HL-60 (cell line): ENCODE results near the gene MAST2.

ENCODE experiments used
- DNase-seq, 2 experiments: peaks; one replicate each; pipeline ENCODE4 v3.0.0-alpha.2; 2010 to 2020; ENCODE audit warnings: low read depth in 1 of 2, low spot score in 1 of 2
- H3K27ac ChIP-seq: fragments of 250-450 bp; sonication (Bioruptor Pico); replicated peaks from 2 replicates; pipeline ENCODE4 v1.5.1; 2020; ENCODE audit warnings: mild to moderate bottlenecking, moderate library complexity
- H3K27me3 ChIP-seq: fragments of 250-450 bp; sonication (Bioruptor Pico); 2 replicates; pipeline ENCODE4 v1.5.1; 2021; ENCODE audit warnings: mild to moderate bottlenecking, moderate library complexity; ENCODE audit not compliant: insufficient read depth, poor library complexity, severe bottlenecking
- H3K4me3 ChIP-seq: replicated peaks from 2 replicates; pipeline ENCODE4 v1.5.1; 2011; ENCODE audit warnings: mild to moderate bottlenecking, control low read depth, low read length; ENCODE audit not compliant: insufficient read depth
- GABPA ChIP-seq: IDR thresholded peaks from 2 replicates; pipeline ENCODE4 v1.6.1; 2012; ENCODE audit warnings: low read depth
- POLR2AphosphoS5 ChIP-seq: IDR thresholded peaks from 2 replicates; pipeline ENCODE4 v1.6.1; 2012; ENCODE audit warnings: low read depth
- SPI1 ChIP-seq: IDR thresholded peaks from 2 replicates; pipeline ENCODE4 v1.6.1; 2012; ENCODE audit warnings: low read depth, mild to moderate bottlenecking, borderline replicate concordance
- TF ChIP-seq, protein P1 (sequence below): IDR thresholded peaks from 2 replicates; pipeline ENCODE4 v1.6.1; 2012; ENCODE audit warnings: low read depth; ENCODE audit not compliant: insufficient replicate concordance
- TF ChIP-seq, protein P2 (sequence below): IDR thresholded peaks from one replicate; pipeline ENCODE4 v1.5.1; 2011; ENCODE audit warnings: low read length, control low read depth, inconsistent platforms; ENCODE audit not compliant: insufficient read depth

Gene MAST2

DNA sequence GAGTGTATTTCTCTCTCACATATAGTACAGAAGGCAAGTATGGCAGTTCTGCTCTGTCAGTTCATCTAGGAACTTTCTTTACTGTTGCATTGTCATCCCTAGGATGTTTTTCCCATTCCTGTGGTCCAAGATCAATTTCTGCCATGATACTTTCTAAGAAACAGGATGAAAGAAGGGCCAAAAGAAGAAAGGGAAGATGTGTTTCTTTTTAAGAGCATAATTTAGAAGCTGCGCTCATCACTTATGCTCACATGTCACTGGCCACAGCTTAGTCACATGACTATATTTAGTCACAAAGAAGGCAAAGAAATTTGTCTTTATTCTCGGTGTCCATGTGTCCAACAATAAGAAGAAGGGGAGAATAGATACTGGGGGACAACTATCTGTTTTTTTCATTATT lies 7.0 kb upstream of the MAST2 start:
- DNase-seq: no peak
- H3K4me3 ChIP-seq: no peak overlapping the region
- H3K27ac ChIP-seq: no peak overlapping the region
- TF ChIP-seq GABPA: no peak
- TF ChIP-seq, protein P1, sequence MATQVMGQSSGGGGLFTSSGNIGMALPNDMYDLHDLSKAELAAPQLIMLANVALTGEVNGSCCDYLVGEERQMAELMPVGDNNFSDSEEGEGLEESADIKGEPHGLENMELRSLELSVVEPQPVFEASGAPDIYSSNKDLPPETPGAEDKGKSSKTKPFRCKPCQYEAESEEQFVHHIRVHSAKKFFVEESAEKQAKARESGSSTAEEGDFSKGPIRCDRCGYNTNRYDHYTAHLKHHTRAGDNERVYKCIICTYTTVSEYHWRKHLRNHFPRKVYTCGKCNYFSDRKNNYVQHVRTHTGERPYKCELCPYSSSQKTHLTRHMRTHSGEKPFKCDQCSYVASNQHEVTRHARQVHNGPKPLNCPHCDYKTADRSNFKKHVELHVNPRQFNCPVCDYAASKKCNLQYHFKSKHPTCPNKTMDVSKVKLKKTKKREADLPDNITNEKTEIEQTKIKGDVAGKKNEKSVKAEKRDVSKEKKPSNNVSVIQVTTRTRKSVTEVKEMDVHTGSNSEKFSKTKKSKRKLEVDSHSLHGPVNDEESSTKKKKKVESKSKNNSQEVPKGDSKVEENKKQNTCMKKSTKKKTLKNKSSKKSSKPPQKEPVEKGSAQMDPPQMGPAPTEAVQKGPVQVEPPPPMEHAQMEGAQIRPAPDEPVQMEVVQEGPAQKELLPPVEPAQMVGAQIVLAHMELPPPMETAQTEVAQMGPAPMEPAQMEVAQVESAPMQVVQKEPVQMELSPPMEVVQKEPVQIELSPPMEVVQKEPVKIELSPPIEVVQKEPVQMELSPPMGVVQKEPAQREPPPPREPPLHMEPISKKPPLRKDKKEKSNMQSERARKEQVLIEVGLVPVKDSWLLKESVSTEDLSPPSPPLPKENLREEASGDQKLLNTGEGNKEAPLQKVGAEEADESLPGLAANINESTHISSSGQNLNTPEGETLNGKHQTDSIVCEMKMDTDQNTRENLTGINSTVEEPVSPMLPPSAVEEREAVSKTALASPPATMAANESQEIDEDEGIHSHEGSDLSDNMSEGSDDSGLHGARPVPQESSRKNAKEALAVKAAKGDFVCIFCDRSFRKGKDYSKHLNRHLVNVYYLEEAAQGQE: no peak
- no peak for TF ChIP-seq POLR2AphosphoS5
- no peak for TF ChIP-seq SPI1
- TF ChIP-seq, protein P2, sequence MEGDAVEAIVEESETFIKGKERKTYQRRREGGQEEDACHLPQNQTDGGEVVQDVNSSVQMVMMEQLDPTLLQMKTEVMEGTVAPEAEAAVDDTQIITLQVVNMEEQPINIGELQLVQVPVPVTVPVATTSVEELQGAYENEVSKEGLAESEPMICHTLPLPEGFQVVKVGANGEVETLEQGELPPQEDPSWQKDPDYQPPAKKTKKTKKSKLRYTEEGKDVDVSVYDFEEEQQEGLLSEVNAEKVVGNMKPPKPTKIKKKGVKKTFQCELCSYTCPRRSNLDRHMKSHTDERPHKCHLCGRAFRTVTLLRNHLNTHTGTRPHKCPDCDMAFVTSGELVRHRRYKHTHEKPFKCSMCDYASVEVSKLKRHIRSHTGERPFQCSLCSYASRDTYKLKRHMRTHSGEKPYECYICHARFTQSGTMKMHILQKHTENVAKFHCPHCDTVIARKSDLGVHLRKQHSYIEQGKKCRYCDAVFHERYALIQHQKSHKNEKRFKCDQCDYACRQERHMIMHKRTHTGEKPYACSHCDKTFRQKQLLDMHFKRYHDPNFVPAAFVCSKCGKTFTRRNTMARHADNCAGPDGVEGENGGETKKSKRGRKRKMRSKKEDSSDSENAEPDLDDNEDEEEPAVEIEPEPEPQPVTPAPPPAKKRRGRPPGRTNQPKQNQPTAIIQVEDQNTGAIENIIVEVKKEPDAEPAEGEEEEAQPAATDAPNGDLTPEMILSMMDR: no peak
- no peaks in the 10 kb centered on the region for H3K27me3 ChIP-seq

DNA sequence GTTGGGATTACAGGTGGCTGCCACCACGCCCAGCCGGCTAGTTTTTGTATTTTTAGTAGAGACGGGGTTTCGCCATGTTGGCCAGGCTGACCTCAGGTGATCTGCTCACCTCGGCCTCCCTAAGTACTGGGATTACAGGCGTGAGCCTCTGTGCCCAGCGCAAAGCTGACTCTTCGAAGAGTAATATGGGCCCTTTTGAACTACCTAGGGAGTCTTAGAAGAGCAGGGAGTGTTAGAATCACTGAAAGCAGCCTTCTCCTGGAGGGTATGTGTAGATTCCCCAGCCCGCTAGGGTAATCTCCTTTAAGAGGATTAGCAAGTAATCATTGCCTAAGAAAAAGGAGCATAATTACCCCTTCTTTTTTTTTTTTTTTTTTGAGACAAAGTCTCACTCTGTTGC lies 6.5 kb upstream of the MAST2 start:
- H3K27ac ChIP-seq: no peak overlapping the region
- no peak overlapping the region for H3K4me3 ChIP-seq
- no peak for DNase-seq
- no peaks in the 10 kb centered on the region for H3K27me3 ChIP-seq
- TF ChIP-seq, protein P2: no peak
- TF ChIP-seq, protein P1: no peak
- TF ChIP-seq POLR2AphosphoS5: no peak
- no peak for TF ChIP-seq SPI1

DNA sequence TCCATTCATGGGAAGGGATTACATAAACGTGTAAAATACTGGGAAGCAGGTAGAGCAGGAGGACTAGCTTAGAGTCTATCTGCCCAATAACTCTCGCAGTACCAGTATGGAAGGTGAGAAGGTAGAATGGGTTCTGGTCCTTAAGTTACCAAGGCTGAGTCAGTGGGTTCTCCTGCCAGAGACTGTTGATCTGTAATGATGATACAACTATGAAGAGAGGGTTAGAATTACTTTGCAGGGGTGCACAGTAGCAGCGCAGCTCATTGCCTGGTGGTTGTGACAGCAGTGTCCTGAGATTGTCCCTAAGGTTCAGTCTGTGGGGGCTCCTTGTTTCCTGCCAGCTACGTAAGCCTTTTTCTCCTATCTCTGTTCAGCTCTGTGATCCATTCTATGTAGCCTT lies 2.5 kb upstream of the MAST2 start:
- no peak overlapping the region for H3K4me3 ChIP-seq
- no peak overlapping the region for H3K27ac ChIP-seq
- TF ChIP-seq, protein P1: no peak
- TF ChIP-seq POLR2AphosphoS5 (no peak), GABPA (no peak), SPI1 (no peak)
- TF ChIP-seq, protein P2: no peak
- no peaks in the 10 kb centered on the region for H3K27me3 ChIP-seq
- DNase-seq: no peak
